HepG2 (cell line): ENCODE data around the gene C3orf18. TPM values are rescaled to one million over a fixed set of nuclear protein-coding genes. Genes with fewer than 3 reads are reported as not detected.

Experiments
- AGO2 ChIP-seq: fragments of 200-400 bp; formaldehyde crosslinking; optimal IDR thresholded peaks from 2 replicates; pipeline ENCODE3; 2017; ENCODE audit warnings: mild to moderate bottlenecking, low read depth, low read length, moderate library complexity
- ARNT ChIP-seq: fragments of 450-650 bp; IDR thresholded peaks from 2 replicates; pipeline ENCODE4 v1.6.1; 2017
- BCL3 ChIP-seq: sonication (generic); formaldehyde crosslinking; IDR thresholded peaks from 2 replicates; pipeline ENCODE4 v1.5.1; 2020; ENCODE audit warnings: mild to moderate bottlenecking, missing genetic modification reagents, moderate library complexity
- CHD4 ChIP-seq: fragments of 200-600 bp; sonication (generic); IDR thresholded peaks from 2 replicates; pipeline ENCODE4 v1.7.0; 2017; ENCODE audit warnings: mild to moderate bottlenecking, low read length, borderline replicate concordance
- FIP1L1 ChIP-seq: fragments of 200-400 bp; formaldehyde crosslinking; IDR thresholded peaks from 2 replicates; pipeline ENCODE4 v1.6.1; 2018; ENCODE audit warnings: low read depth, mild to moderate bottlenecking, low read length, moderate library complexity, borderline replicate concordance; ENCODE audit not compliant: insufficient read depth
- HOXA3 ChIP-seq: sonication (generic); formaldehyde crosslinking; IDR thresholded peaks from 2 replicates; pipeline ENCODE4 v1.5.0; 2020; ENCODE audit warnings: missing genetic modification reagents
- LCORL ChIP-seq, 2 experiments: fragments of 450-650 bp in 1 of 2; sonication (generic) in 1 of 2; formaldehyde crosslinking in 1 of 2; IDR thresholded peaks; 2 replicates each; pipeline versions ENCODE4 v1.5.0 to v1.6.1; 2017 to 2020; ENCODE audit warnings: antibody characterized with exemption in 1 of 2, missing genetic modification reagents in 1 of 2
- MBD4 ChIP-seq: IDR thresholded peaks from 2 replicates; pipeline ENCODE4 v1.6.1; 2012; ENCODE audit warnings: low read length, inconsistent platforms, borderline replicate concordance
- PREB ChIP-seq: sonication (generic); formaldehyde crosslinking; IDR thresholded peaks from 2 replicates; pipeline ENCODE4 v1.4.0; 2020; ENCODE audit warnings: missing genetic modification reagents
- TCF7L2 ChIP-seq: IDR thresholded peaks from 2 replicates; pipeline ENCODE4 v1.6.1; 2011; ENCODE audit warnings: mild to moderate bottlenecking, low read depth, low read length, moderate library complexity
- TEAD2 ChIP-seq: sonication (generic); formaldehyde crosslinking; IDR thresholded peaks from 2 replicates; pipeline ENCODE4 v1.9.0; 2021; ENCODE audit warnings: missing genetic modification reagents
- TFE3 ChIP-seq: IDR thresholded peaks from 2 replicates; pipeline ENCODE4 v1.6.1; 2016
- ZFP1 ChIP-seq: IDR thresholded peaks from 2 replicates; pipeline ENCODE4 v1.6.1; 2016
- ZFP36L2 ChIP-seq: sonication (generic); formaldehyde crosslinking; IDR thresholded peaks from 2 replicates; pipeline ENCODE4 v1.4.0; 2020; ENCODE audit warnings: missing genetic modification reagents
- ZNF124 ChIP-seq: sonication (generic); formaldehyde crosslinking; IDR thresholded peaks from 2 replicates; pipeline ENCODE4 v1.4.0; 2020; ENCODE audit warnings: missing genetic modification reagents
- ZNF34 ChIP-seq: sonication (generic); formaldehyde crosslinking; IDR thresholded peaks from 2 replicates; pipeline ENCODE4 v1.4.0; 2020; ENCODE audit warnings: mild to moderate bottlenecking, missing genetic modification reagents, borderline replicate concordance
- ZNF354B ChIP-seq: sonication (generic); formaldehyde crosslinking; IDR thresholded peaks from 2 replicates; pipeline ENCODE4 v1.8.0; 2022; ENCODE audit warnings: mild to moderate bottlenecking, missing genetic modification reagents
- ZNF382 ChIP-seq: sonication (generic); formaldehyde crosslinking; IDR thresholded peaks from 2 replicates; pipeline ENCODE4 v1.5.0; 2020; ENCODE audit warnings: missing genetic modification reagents, mild to moderate bottlenecking, borderline replicate concordance
- ZNF44 ChIP-seq: sonication (generic); formaldehyde crosslinking; IDR thresholded peaks from 2 replicates; pipeline ENCODE4 v1.5.1; 2020; ENCODE audit warnings: mild to moderate bottlenecking, missing genetic modification reagents
- ZNF446 ChIP-seq: sonication (generic); formaldehyde crosslinking; IDR thresholded peaks from 2 replicates; pipeline ENCODE4 v1.5.0; 2020; ENCODE audit warnings: mild to moderate bottlenecking, missing genetic modification reagents
- ZNF562 ChIP-seq: sonication (generic); formaldehyde crosslinking; IDR thresholded peaks from 2 replicates; pipeline ENCODE4 v1.8.0; 2022; ENCODE audit warnings: missing genetic modification reagents, borderline replicate concordance
- ZNF674 ChIP-seq: sonication (generic); formaldehyde crosslinking; IDR thresholded peaks from 2 replicates; pipeline ENCODE4 v1.5.0; 2020; ENCODE audit warnings: low read depth, mild to moderate bottlenecking, missing genetic modification reagents
- ZNF713 ChIP-seq: sonication (generic); formaldehyde crosslinking; IDR thresholded peaks from 2 replicates; pipeline ENCODE4 v1.4.0; 2020; ENCODE audit warnings: mild to moderate bottlenecking, missing genetic modification reagents
- ZNF839 ChIP-seq: sonication (generic); formaldehyde crosslinking; IDR thresholded peaks from 2 replicates; pipeline ENCODE4 v1.4.0; 2020; ENCODE audit warnings: missing genetic modification reagents, mild to moderate bottlenecking, borderline replicate concordance
- ZNF883 ChIP-seq: sonication (generic); formaldehyde crosslinking; IDR thresholded peaks from 2 replicates; pipeline ENCODE4 v1.5.1; 2020; ENCODE audit warnings: mild to moderate bottlenecking, missing genetic modification reagents; ENCODE audit errors: not compliant biosample characterization
- polyA plus RNA-seq, 8 experiments: library from polyadenylated mRNA; depleted of rRNA in 3 of 8; stranded (reverse) in 7 of 8; unstranded in 1 of 8; fragments of >200 nt; fragmentation: Illumina TruSeq in 4 of 8; extraction: Trizol in 4 of 8; gene quantifications; 2 replicates each; pipeline versions ENCODE4 v1.2.1 to v1.2.3, GENCODE V29; 2011 to 2016; ENCODE audit warnings: low read depth in 4 of 8, missing spikeins in 1 of 8, mixed read lengths in 1 of 8; ENCODE audit not compliant: insufficient read depth in 1 of 8
- total RNA-seq, 5 experiments: library from RNA; depleted of rRNA; stranded (reverse); fragments of >200 nt; fragmentation: Illumina TruSeq; extraction: Trizol; gene quantifications; 2 replicates each; pipeline ENCODE4 v1.2.3, GENCODE V29; 2016; ENCODE audit warnings: low read depth in 1 of 5
- TF ChIP-seq, protein P1 (sequence below): sonication (generic); formaldehyde crosslinking; IDR thresholded peaks from 2 replicates; pipeline ENCODE4 v1.4.0; 2020; ENCODE audit warnings: low read depth, mild to moderate bottlenecking, missing genetic modification reagents

Gene C3orf18
- total and polyA plus RNA-seq, 2 of the 13 experiments (the other 11 are each of a cell fraction or from before 2014, with no cell fraction given) = 1.6 to 4.8 TPM

DNA sequence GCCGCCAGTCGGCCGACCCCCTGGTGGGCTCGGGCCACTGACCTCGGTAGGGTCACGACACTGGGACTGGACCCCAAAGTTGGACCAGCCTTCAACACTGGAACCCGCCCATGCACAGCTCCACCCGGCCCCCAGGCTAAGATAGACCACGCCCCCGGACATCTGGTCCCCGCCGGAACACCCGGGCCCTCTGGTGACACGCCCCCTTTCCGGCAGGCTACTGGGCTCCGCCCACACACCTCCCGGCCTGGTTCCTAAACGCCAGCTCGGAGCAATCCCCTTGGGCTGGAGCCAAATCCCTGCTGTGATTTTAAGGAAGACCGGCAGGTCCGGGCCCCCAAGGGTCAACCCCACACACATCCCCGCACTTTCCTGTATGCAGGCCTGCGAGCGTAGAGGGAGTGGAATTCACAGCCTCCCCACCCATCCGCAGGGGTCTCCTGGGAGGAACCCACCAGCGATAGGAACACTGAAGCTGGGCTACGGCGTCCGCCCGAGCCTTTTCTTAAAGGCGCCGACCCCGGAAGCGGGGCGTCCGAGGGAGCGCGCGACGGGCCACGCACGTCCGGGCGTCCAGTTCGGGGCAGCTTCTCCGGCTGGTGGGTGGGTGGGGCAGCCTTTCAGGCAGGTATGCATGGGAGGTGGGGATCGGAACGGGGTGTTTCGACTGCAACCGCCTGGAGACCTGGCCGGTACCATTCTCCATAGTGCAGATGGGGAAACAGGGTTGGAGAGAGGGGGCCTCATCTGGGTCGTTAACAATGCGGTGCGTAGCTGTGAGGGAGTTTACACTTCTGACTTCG, 1.6 kb upstream of the C3orf18 start, which contains the start of gene HEMK1 (continued):
- TF ChIP-seq BCL3 (CRISPR knock-in tag) (peak; percentile 77; the same call in 1 of the 2 replicates), FIP1L1 (no peak), ZNF354B (CRISPR knock-in tag) (no peak), ZNF382 (CRISPR knock-in tag) (no peak), TFE3 (peak; percentile 38; the same call in 1 of the 2 replicates), ZNF674 (CRISPR knock-in tag) (no peak), TCF7L2 (no peak), ZFP1 (CRISPR knock-in tag) (0 out of 2 replicates have a peak, but pooled peaks have one; percentile 31), HOXA3 (CRISPR knock-in tag) (peak; percentile 89; the same call in 1 of the 2 replicates), CHD4 (no peak), ZNF446 (CRISPR knock-in tag) (peak; percentile 69; the same call in 1 of the 2 replicates), ZNF839 (CRISPR knock-in tag) (no peak), ARNT (no peak), ZNF562 (CRISPR knock-in tag) (no peak), AGO2 (no peak), ZNF883 (CRISPR knock-in tag) (no peak), ZNF713 (no peak), ZNF124 (no peak), ZFP36L2 (CRISPR knock-in tag) (no peak), ZNF34 (CRISPR knock-in tag) (peak; percentile 86), LCORL (IDR thresholded peaks at IDR 0.05) (no peak), LCORL (CRISPR knock-in tag; IDR thresholded peaks at IDR 0.05) (peak; percentile 75), TEAD2 (no peak), MBD4 (no peak), PREB (no peak), ZNF44 (CRISPR knock-in tag) (no peak)
- TF ChIP-seq, protein P1, sequence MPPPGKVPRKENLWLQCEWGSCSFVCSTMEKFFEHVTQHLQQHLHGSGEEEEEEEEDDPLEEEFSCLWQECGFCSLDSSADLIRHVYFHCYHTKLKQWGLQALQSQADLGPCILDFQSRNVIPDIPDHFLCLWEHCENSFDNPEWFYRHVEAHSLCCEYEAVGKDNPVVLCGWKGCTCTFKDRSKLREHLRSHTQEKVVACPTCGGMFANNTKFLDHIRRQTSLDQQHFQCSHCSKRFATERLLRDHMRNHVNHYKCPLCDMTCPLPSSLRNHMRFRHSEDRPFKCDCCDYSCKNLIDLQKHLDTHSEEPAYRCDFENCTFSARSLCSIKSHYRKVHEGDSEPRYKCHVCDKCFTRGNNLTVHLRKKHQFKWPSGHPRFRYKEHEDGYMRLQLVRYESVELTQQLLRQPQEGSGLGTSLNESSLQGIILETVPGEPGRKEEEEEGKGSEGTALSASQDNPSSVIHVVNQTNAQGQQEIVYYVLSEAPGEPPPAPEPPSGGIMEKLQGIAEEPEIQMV (CRISPR knock-in tag) = no peak
